HCT116 (cell line): ENCODE results near the gene TOMM22. TPM values are rescaled to one million over a fixed set of nuclear protein-coding genes. Genes with fewer than 3 reads are reported as not detected.

Experiments used
- ATAC-seq: fragments of 200-7000 bp; cut with Tn5 transposase; 2 replicates; pipeline ENCODE4 v1.9.1; 2020; ENCODE audit warnings: mild to moderate bottlenecking, moderate library complexity
- BruUV-seq: library from RNA; stranded (reverse); fragments of 400-500 nt; replicated peaks from 2 replicates; lab custom pipeline; 2021; lab: Mats Ljungman, UMichigan
- CTCF ChIA-PET: fragments of 300-600 bp; sonication (Branson Sonifier 250); formaldehyde crosslinking; loops from one replicate; lab custom pipeline; 2021; ENCODE audit warnings: antibody characterized with exemption; lab: Charles Lee
- POLR2A ChIA-PET: fragments of 300-600, 350-600 bp; sonication (Branson Sonifier 250); formaldehyde crosslinking; loops from one replicate; lab custom pipeline; 2021; ENCODE audit warnings: antibody characterized with exemption; lab: Charles Lee
- RAD21 ChIA-PET, 2 experiments: fragments of 300-600 bp; sonication (Branson Sonifier 250); formaldehyde crosslinking; loops; one replicate each; lab custom pipeline; 2023; ENCODE audit warnings: low total read pairs in 2 of 2; ENCODE audit not compliant: uncharacterized antibody in 2 of 2, unreplicated experiment in 2 of 2, low non-redundant PET in 1 of 2; lab: Charles Lee
- DNase-seq: peaks from one replicate; pipeline ENCODE4 v3.0.0-alpha.2; 2010; ENCODE audit warnings: low read depth, low spot score
- H2AFZ ChIP-seq: fragments of 200-600 bp; shearing (Covaris generic), sonication (generic); 2 replicates; pipeline ENCODE4 v1.6.1; 2017; ENCODE audit warnings: low read depth, mixed run types, mixed read lengths, antibody characterized with exemption, low read length; ENCODE audit not compliant: poor library complexity, severe bottlenecking
- H3K27ac ChIP-seq: 2 replicates; pipeline ENCODE4 v1.5.1; 2012; ENCODE audit warnings: low read depth, low read length
- H3K27me3 ChIP-seq: fragments of 200-600 bp; sonication (generic); 2 replicates; pipeline ENCODE4 v1.6.1; 2016; ENCODE audit warnings: mixed run types, low read length, mixed read lengths; ENCODE audit not compliant: insufficient read depth
- H3K36me3 ChIP-seq, 2 experiments: fragments of 200-500 bp in 1 of 2; fragments of 200-600 bp in 1 of 2; sonication (Bioruptor generic) in 1 of 2; sonication (generic) in 1 of 2; 2 replicates each; pipeline versions ENCODE4 v1.5.1 to v1.6.1; 2014 to 2016; ENCODE audit warnings: low read length in 2 of 2, inconsistent platforms in 1 of 2, mixed read lengths in 1 of 2, mixed run types in 1 of 2; ENCODE audit not compliant: insufficient read depth in 2 of 2, control insufficient read depth in 1 of 2
- H3K4me1 ChIP-seq, 2 experiments: fragments of 200-600 bp in 1 of 2; sonication (generic) in 1 of 2; 2 replicates each; pipeline versions ENCODE4 v1.5.1 to v1.6.1; 2012 to 2017; ENCODE audit warnings: low read length in 2 of 2, inconsistent platforms in 1 of 2, mild to moderate bottlenecking in 1 of 2, mixed read lengths in 1 of 2, mixed run types in 1 of 2, moderate library complexity in 1 of 2; ENCODE audit not compliant: insufficient read depth in 2 of 2, control insufficient read depth in 1 of 2
- H3K4me2 ChIP-seq: fragments of 200-600 bp; sonication (generic); 2 replicates; pipeline ENCODE4 v1.6.1; 2017; ENCODE audit warnings: mixed run types, low read length, mixed read lengths
- H3K4me3 ChIP-seq, 2 experiments: fragments of 200-600 bp in 1 of 2; sonication (generic) in 1 of 2; replicated peaks in 1 of 2; 2 replicates each; pipeline ENCODE4 v1.5.1; 2011 to 2016; ENCODE audit warnings: low read length in 2 of 2, control low read depth in 1 of 2, low read depth in 1 of 2, mild to moderate bottlenecking in 1 of 2, mixed read lengths in 1 of 2, mixed run types in 1 of 2
- H3K79me2 ChIP-seq: fragments of 200-600 bp; sonication (generic); 2 replicates; pipeline ENCODE4 v1.6.1; 2017; ENCODE audit warnings: mild to moderate bottlenecking, mixed run types, low read length, moderate library complexity, mixed read lengths; ENCODE audit not compliant: insufficient read depth
- H3K9ac ChIP-seq: fragments of 200-600 bp; sonication (generic); 2 replicates; pipeline ENCODE4 v1.6.1; 2016; ENCODE audit warnings: low read length, mixed read lengths
- H3K9me2 ChIP-seq: fragments of 200-600 bp; sonication (generic), shearing (Covaris generic); 2 replicates; pipeline ENCODE4 v1.6.1; 2017; ENCODE audit warnings: mixed run types, mild to moderate bottlenecking, moderate library complexity; ENCODE audit not compliant: insufficient read depth
- H3K9me3 ChIP-seq, 2 experiments: fragments of 200-500 bp in 1 of 2; fragments of 200-600 bp in 1 of 2; sonication (Bioruptor generic) in 1 of 2; sonication (generic) in 1 of 2; 2 replicates each; pipeline ENCODE4 v1.6.1; 2014 to 2017; ENCODE audit warnings: low read length in 2 of 2, mixed read lengths in 2 of 2, inconsistent platforms in 1 of 2, low read depth in 1 of 2, mild to moderate bottlenecking in 1 of 2, mixed run types in 1 of 2, moderate library complexity in 1 of 2; ENCODE audit not compliant: control insufficient read depth in 1 of 2, insufficient read depth in 1 of 2
- H4K20me1 ChIP-seq: fragments of 200-600 bp; sonication (generic), shearing (Covaris generic); 2 replicates; pipeline ENCODE4 v1.6.1; 2017; ENCODE audit warnings: mixed run types, mild to moderate bottlenecking, moderate library complexity; ENCODE audit not compliant: insufficient read depth
- CBX3 ChIP-seq: IDR thresholded peaks from 2 replicates; pipeline ENCODE4 v1.6.1; 2012; ENCODE audit warnings: low read depth
- EGR1 ChIP-seq: IDR thresholded peaks from 2 replicates; pipeline ENCODE4 v1.6.1; 2012; ENCODE audit warnings: low read depth
- ELF1 ChIP-seq: IDR thresholded peaks from 2 replicates; pipeline ENCODE4 v1.6.1; 2012; ENCODE audit warnings: low read depth, borderline replicate concordance
- EZH2phosphoT487 ChIP-seq: fragments of 200-600 bp; IDR thresholded peaks from 2 replicates; pipeline ENCODE4 v1.6.1; 2018; ENCODE audit warnings: antibody characterized with exemption, borderline replicate concordance
- JUND ChIP-seq: IDR thresholded peaks from 2 replicates; pipeline ENCODE4 v1.6.1; 2012
- TCF7L2 ChIP-seq: IDR thresholded peaks from 2 replicates; pipeline ENCODE4 v1.7.0; 2011; ENCODE audit warnings: borderline replicate concordance, inconsistent platforms; ENCODE audit not compliant: insufficient read depth, insufficient read length; ENCODE audit errors: extremely low read depth
- intact Hi-C: fragments of 100-400 bp; cut with micrococcal nuclease; formaldehyde crosslinking; loops from 2 replicates; pipeline ENCODE4 v1.10.0; 2022
- total RNA-seq: library from RNA; stranded (reverse); gene quantifications from one replicate; pipeline ENCODE4 v1.2.1, GENCODE V29; 2021; ENCODE audit not compliant: unreplicated experiment
- TF ChIP-seq, protein P1 (sequence below): IDR thresholded peaks from 2 replicates; pipeline ENCODE4 v1.6.1; 2012
- TF ChIP-seq, protein P2 (sequence below): IDR thresholded peaks from 2 replicates; pipeline ENCODE4 v1.6.1; 2012

TOMM22 gene
- total RNA-seq, 1 experiment from 2014 or later, result 136 TPM

DNA sequence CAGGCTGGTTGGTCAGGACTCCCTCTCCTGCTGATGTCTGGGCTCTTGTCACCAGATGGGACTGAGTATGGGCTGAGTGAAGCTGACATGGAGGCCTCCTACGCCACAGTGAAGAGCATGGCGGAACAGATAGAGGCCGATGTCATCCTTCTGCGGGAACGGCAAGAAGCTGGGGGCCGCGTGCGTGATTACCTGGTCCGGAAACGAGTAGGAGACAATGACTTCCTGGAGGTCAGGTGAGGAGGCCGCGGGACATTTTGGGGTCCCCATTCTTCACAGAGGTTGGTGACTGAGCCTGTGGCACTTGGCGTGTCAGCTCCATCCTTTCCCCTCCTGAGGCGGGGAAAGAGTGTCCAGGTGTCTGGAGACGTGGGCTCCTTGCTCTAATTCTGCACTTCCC is 34.1 kb downstream of the TOMM22 start:
- Histone ChIP-seq H3K9me2 (no peaks in the 10 kb centered on the region), H3K9ac (no peak overlapping the region), H3K4me1 (peaks cover 12 to 21% of the 10 kb centered on the region in 2 experiments), H3K4me3 (no peak overlapping the region), H3K27ac (no peak overlapping the region), H3K4me2 (no peak overlapping the region), H4K20me1 (no peaks in the 10 kb centered on the region), H3K27me3 (no peaks in the 10 kb centered on the region), H2AFZ (no peak overlapping the region), H3K9me3 (no peaks in the 10 kb centered on the region), H3K79me2 (peaks cover 60% of the 10 kb centered on the region), H3K36me3 (peaks cover 6% of the 10 kb centered on the region in 2 experiments; a peak in 2 of 4 replicates)
- intact Hi-C loops, result no loop called here
- ChIA-PET POLR2A (no interaction called here), RAD21 (no interaction called here), CTCF (no interaction called here)
- no peak for TF ChIP-seq ELF1
- TF ChIP-seq CBX3, result no peak
- no peak for TF ChIP-seq JUND
- no peak for TF ChIP-seq TCF7L2
- no peak for TF ChIP-seq EZH2phosphoT487
- no TSS peak for BruUV-seq
- no peak for ATAC-seq
- no peak for DNase-seq

DNA sequence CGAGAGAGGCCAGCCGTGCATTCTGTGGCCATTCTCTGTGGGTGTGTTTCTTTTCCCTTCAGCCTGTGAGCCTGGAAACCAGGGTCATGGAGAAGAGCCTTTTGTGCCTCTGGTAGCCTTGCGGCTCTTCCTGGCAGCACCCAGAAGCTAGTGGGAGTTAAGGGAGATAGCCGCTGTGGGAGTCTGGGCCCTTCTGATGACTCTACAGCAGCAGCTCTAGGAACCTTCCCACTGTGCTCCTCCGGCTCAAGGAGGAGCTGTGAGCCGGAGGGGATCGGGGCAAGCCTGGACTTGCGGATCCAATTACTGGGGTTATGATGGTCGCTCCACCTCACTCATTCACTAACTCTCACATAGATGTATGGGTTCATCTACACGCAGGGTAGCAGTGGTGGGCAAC is 34.5 kb downstream of the TOMM22 start:
- Histone ChIP-seq H3K4me2 (no peak overlapping the region), H3K27me3 (no peaks in the 10 kb centered on the region), H3K9ac (no peak overlapping the region), H3K79me2 (peaks cover 56% of the 10 kb centered on the region)
- intact Hi-C loops, result no loop called here
- TF ChIP-seq, protein P1, sequence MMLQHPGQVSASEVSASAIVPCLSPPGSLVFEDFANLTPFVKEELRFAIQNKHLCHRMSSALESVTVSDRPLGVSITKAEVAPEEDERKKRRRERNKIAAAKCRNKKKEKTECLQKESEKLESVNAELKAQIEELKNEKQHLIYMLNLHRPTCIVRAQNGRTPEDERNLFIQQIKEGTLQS, result no peak
- no peak for TF ChIP-seq EGR1
- TF ChIP-seq, protein P2, sequence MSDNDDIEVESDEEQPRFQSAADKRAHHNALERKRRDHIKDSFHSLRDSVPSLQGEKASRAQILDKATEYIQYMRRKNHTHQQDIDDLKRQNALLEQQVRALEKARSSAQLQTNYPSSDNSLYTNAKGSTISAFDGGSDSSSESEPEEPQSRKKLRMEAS, result no peak
- no peak for TF ChIP-seq JUND
- no peak for TF ChIP-seq TCF7L2
- TF ChIP-seq, all 23 proteins: peak for 0
- no peak overlapping the region for H3K27ac ChIP-seq
- POLR2A ChIA-PET, result no interaction called here
- RAD21 ChIA-PET, result no interaction called here
- H2AFZ ChIP-seq, result no peak overlapping the region
- ATAC-seq (no peak), DNase-seq (no peak)
- no peaks in the 10 kb centered on the region for H3K9me2 ChIP-seq
- H3K36me3 ChIP-seq, result peaks cover 6 to 7% of the 10 kb centered on the region in 2 experiments; a peak in 2 of 4 replicates
- CTCF ChIA-PET, result no interaction called here
- no peak overlapping the region for H3K4me3 ChIP-seq
- BruUV-seq, result no TSS peak
- H3K4me1 ChIP-seq, result peaks cover 12 to 21% of the 10 kb centered on the region in 2 experiments
- no peaks in the 10 kb centered on the region for H4K20me1 ChIP-seq
- H3K9me3 ChIP-seq, result no peaks in the 10 kb centered on the region
